ENCODE measurements around the gene CLCN1. TPM values are rescaled to one million over a fixed set of nuclear protein-coding genes. Genes with fewer than 3 reads are reported as not detected.

Gene CLCN1
- total RNA-seq, 1 experiment from 2014 or later = not detected

DNA sequence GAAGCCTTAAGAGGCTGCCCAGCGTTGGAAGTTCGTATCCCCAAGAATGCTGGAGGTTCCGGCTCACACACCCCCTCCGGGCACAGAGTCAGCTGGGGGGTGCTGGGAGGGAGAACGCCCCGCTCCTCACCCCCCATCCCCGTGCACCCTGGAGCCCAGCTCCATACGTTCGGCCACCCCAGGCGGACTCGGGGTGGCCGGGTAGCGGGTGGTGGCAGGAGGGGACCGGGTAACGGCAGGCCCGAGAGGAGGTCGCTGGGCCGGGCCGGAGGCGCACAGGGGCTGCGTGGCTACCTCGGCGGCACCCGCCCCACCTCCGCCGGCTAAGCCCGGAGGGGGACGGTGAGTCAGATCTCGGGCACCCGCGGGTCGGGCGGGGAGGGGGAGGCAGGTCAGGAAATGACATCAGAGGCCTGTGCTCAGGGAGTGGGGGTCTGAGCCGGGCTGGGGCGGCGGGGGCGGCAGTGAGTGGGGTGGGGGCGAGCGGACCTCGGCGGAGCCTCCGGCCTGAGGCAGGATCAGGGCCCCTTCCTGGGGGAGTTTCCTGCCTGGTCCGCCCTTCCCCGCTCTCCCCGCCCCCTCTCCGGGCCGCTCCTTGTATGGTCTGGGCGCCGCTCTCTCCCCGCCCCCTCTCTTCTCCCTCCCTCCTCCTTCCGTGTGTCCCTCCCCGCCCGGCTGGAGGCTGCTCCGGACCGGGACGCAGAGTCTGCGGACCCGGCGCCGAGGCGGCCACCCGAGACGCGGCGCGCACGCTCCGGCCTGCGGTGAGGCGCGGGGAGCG lies 64.9 kb downstream of the CLCN1 start, which contains the start of gene ZYX:
Gene ZYX (plus strand): TSS at position 700 of the 781 bp plus-strand sequence. CDS start 227 bp downstream, outside the sequence.
- DNase-seq (ENCODE audit: unreplicated experiment) = peak; percentile 90
- TF ChIP-seq, protein P1, sequence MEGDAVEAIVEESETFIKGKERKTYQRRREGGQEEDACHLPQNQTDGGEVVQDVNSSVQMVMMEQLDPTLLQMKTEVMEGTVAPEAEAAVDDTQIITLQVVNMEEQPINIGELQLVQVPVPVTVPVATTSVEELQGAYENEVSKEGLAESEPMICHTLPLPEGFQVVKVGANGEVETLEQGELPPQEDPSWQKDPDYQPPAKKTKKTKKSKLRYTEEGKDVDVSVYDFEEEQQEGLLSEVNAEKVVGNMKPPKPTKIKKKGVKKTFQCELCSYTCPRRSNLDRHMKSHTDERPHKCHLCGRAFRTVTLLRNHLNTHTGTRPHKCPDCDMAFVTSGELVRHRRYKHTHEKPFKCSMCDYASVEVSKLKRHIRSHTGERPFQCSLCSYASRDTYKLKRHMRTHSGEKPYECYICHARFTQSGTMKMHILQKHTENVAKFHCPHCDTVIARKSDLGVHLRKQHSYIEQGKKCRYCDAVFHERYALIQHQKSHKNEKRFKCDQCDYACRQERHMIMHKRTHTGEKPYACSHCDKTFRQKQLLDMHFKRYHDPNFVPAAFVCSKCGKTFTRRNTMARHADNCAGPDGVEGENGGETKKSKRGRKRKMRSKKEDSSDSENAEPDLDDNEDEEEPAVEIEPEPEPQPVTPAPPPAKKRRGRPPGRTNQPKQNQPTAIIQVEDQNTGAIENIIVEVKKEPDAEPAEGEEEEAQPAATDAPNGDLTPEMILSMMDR (IDR thresholded peaks at IDR 0.05; ENCODE audit: unreplicated experiment) = no peak
- BruUV-seq (replicated peaks) = no TSS peak
- Mint-ChIP-seq H3K27me3 (ENCODE audit: insufficient read depth, unreplicated experiment) (no peaks in the 10 kb centered on the region), H3K9me3 (ENCODE audit: unreplicated experiment) (no peaks in the 10 kb centered on the region), H3K27ac (ENCODE audit: low read depth, unreplicated experiment) (peak within 1 kb of the TSS; percentile 88), H3K4me3 (ENCODE audit: unreplicated experiment) (peak within 1 kb of the TSS; percentile 77), H3K36me3 (ENCODE audit: insufficient read depth, unreplicated experiment) (peaks cover 22% of the 10 kb centered on the region), H3K4me1 (ENCODE audit: insufficient read depth, unreplicated experiment) (peaks cover 30% of the 10 kb centered on the region)
- POLR2A ChIA-PET = interaction anchor here (0.7 to 1.7 kb wide), 20 partner anchors 8 to 140 kb away, joined by 3 to 18 read pairs (median 4); partner anchors contain the start of genes CASP2 and GSTK1
- intact Hi-C loops (cut with micrococcal nuclease) = loop anchor here (1.0 to 5.0 kb wide), 5 partner anchors 35 to 521 kb away; partner anchors contain the start of genes CASP2 and TCAF1
- CTCF ChIA-PET = interaction anchor here (0.6 to 3.5 kb wide), 23 partner anchors 11 to 1351 kb away, joined by 3 to 31 read pairs (median 4); partner anchors contain the start of genes EPHA1 and GSTK1

DNA sequence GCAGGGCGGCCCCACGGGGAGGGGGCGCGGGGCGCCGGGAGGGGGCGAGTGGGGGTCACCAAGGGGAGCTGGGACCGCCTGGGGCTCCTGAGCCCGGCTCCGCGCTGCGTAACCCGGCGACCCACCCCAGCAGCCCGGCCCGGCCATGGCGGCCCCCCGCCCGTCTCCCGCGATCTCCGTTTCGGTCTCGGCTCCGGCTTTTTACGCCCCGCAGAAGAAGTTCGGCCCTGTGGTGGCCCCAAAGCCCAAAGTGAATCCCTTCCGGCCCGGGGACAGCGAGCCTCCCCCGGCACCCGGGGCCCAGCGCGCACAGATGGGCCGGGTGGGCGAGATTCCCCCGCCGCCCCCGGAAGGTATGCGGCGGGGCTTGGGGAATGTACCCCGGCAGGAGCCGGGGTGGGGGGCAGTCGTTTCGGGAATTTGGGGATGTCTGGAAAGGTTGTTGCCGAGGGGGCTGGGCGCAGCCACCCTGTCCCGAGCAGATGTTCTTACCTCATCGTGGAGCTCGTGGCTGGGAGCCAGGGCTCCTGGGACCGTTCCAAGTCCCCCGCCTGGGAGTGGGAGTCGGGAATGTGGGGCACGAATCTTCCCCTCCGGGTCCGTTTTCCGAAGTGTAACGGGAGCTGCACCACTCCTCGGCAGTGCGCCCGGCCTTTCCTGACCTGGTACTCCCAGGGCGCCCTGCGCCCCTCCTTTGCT lies 65.7 kb downstream of the CLCN1 start:
- Mint-ChIP-seq H3K4me3 (ENCODE audit: unreplicated experiment) (peak overlapping the region; percentile 77), H3K36me3 (ENCODE audit: insufficient read depth, unreplicated experiment) (peaks cover 16% of the 10 kb centered on the region), H3K27me3 (ENCODE audit: insufficient read depth, unreplicated experiment) (no peaks in the 10 kb centered on the region), H3K27ac (ENCODE audit: low read depth, unreplicated experiment) (peak overlapping the region; percentile 88), H3K4me1 (ENCODE audit: insufficient read depth, unreplicated experiment) (peaks cover 30% of the 10 kb centered on the region), H3K9me3 (ENCODE audit: unreplicated experiment) (no peaks in the 10 kb centered on the region)
- TF ChIP-seq, protein P1 (IDR thresholded peaks at IDR 0.05; ENCODE audit: unreplicated experiment) = no peak
- CTCF ChIA-PET = interaction anchor here (0.7 to 3.5 kb wide), 3 partner anchors 12 to 118 kb away, joined by 3 to 31 read pairs (median 14); partner anchors contain the start of gene GSTK1
- intact Hi-C loops (cut with micrococcal nuclease) = loop anchor here (2.0 to 5.0 kb wide), 4 partner anchors 61 to 521 kb away; partner anchors contain the start of genes CASP2 and TCAF1
- POLR2A ChIA-PET = interaction anchor here (0.6 to 1.6 kb wide), 12 partner anchors 9 to 118 kb away, joined by 3 to 8 read pairs (median 4); partner anchors contain the start of gene GSTK1
- peak; percentile 85 for DNase-seq (ENCODE audit: unreplicated experiment)
- no TSS peak for BruUV-seq (replicated peaks)

DNA sequence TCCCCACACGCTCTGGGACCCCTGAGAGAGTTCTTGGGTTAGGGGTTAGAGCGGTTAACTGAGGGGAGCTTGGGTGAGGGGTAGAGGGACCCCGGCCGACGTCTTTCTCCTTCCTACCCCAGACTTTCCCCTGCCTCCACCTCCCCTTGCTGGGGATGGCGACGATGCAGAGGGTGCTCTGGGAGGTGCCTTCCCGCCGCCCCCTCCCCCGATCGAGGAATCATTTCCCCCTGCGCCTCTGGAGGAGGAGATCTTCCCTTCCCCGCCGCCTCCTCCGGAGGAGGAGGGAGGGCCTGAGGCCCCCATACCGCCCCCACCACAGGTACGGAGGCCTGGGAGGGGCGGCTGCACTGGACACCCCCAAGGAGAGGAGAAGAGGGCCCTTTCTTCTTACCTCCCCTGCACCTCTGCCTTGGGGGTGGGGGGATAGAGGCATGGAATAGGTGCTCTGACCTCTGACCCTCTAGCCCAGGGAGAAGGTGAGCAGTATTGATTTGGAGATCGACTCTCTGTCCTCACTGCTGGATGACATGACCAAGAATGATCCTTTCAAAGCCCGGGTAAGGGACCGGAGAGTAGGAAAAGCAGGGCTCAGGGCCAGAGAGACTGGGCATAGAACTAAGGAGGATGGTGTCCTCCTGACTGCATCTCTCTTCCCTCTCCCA lies 66.3 kb downstream of the CLCN1 start:
- Mint-ChIP-seq H3K27ac (ENCODE audit: low read depth, unreplicated experiment) (peak overlapping the region; percentile 29), H3K36me3 (ENCODE audit: insufficient read depth, unreplicated experiment) (peaks cover 16% of the 10 kb centered on the region), H3K4me1 (ENCODE audit: insufficient read depth, unreplicated experiment) (peaks cover 30% of the 10 kb centered on the region), H3K27me3 (ENCODE audit: insufficient read depth, unreplicated experiment) (no peaks in the 10 kb centered on the region), H3K9me3 (ENCODE audit: unreplicated experiment) (no peaks in the 10 kb centered on the region), H3K4me3 (ENCODE audit: unreplicated experiment) (peak overlapping the region; percentile 77)
- ChIA-PET CTCF (interaction anchor here (0.6 to 3.5 kb wide), 5 partner anchors 13 to 148 kb away, joined by 3 to 31 read pairs (median 3); no protein-coding TSS in a partner anchor), POLR2A (interaction anchor here (0.6 to 1.6 kb wide), 11 partner anchors 8 to 119 kb away, joined by 3 to 8 read pairs (median 4); partner anchors contain the start of gene GSTK1)
- TF ChIP-seq, protein P1 (IDR thresholded peaks at IDR 0.05; ENCODE audit: unreplicated experiment) = no peak
- intact Hi-C loops (cut with micrococcal nuclease) = loop anchor here (5.0 kb wide), 1 partner anchor 520 kb away; the partner anchor contains the start of gene TCAF1
- BruUV-seq (replicated peaks) = TSS peak; percentile 46
- DNase-seq (ENCODE audit: unreplicated experiment) = no peak

All from MCF 10A (cell line).